ENCODE data around the gene EIF3K. TPM values are rescaled to one million over a fixed set of nuclear protein-coding genes. Genes with fewer than 3 reads are reported as not detected.

The EIF3K gene
- total RNA-seq, 4 donors from 2014 or later = 392 to 489 (median 414) TPM

DNA sequence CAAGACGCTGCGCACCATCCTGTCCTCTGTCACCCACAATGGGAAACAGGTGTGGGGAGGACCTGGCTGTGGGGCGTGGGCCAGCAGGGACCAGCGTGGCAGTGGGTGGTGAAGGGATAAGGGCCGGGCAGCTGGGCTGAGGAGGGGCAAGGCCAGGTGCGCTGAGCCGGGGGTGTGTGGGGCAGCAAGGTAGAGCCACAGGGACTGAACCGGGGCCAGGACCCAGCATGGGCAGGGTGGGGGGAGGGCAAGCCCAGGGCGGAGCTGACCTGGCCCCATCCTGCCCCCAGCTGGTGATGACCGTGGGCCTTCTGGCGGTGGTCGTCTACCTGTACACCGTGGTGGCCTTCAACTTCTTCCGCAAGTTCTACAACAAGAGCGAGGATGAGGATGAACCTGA is 38.9 kb upstream of the EIF3K start:
- Histone ChIP-seq H3K9me3 (no peaks in the 10 kb centered on the region), H3K4me1 (no peaks in the 10 kb centered on the region), H3K4me3 (no peak overlapping the region), H3K27ac (no peak overlapping the region), H3K27me3 (no peaks in the 10 kb centered on the region), H3K36me3 (no peaks in the 10 kb centered on the region)
- 100% methylated on average over 1 of the region's 15 CpGs; no CpG with 5 or more reads in 1 of the 2 donors for WGBS, 2 donors (ENCODE audit: low coverage in 1 of 2)
- TF ChIP-seq POLR2AphosphoS5 (IDR thresholded peaks at IDR 0.05) = no peak
- no peak for TF ChIP-seq POLR2A (IDR thresholded peaks at IDR 0.05)
- TF ChIP-seq EP300 (IDR thresholded peaks at IDR 0.05) = no peak
- TF ChIP-seq, protein P1, sequence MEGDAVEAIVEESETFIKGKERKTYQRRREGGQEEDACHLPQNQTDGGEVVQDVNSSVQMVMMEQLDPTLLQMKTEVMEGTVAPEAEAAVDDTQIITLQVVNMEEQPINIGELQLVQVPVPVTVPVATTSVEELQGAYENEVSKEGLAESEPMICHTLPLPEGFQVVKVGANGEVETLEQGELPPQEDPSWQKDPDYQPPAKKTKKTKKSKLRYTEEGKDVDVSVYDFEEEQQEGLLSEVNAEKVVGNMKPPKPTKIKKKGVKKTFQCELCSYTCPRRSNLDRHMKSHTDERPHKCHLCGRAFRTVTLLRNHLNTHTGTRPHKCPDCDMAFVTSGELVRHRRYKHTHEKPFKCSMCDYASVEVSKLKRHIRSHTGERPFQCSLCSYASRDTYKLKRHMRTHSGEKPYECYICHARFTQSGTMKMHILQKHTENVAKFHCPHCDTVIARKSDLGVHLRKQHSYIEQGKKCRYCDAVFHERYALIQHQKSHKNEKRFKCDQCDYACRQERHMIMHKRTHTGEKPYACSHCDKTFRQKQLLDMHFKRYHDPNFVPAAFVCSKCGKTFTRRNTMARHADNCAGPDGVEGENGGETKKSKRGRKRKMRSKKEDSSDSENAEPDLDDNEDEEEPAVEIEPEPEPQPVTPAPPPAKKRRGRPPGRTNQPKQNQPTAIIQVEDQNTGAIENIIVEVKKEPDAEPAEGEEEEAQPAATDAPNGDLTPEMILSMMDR (IDR thresholded peaks at IDR 0.05) = no peak
- no peak for ATAC-seq

DNA sequence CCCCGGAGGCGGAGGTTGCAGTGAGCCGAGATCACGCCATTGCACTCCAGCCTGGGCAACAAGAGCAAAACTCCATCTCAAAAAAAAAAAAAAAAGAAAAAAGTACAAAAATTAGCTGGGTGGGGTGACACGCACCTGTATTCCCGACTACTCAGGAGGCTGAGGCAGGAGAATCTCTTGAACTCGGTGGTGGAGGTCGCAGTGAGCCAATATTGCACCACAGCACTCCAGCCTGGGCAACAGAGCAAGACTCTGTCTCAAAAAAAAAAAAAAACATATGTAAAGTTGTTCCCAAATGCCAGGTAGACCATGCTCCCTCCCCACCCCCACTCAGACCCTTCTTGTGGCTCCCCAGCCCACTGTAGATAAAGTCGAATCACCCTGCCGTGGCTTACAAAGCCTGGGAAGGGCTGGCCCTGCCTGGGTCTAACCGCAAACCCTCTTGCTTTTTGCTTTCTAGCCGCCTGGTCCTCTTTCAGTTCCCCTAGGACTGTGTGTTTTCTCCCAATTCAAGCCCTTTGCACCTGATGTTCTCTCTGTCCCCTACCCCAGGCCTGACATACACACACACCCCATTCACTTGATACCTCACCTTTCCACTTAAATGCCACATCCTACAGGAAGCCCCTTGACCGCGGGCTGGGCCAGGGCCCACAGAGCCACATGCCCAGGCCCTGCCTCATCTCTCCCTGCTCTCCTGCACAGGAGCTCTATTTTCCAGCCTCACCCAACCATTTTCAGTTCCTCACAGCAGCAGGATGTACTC is 35.6 kb upstream of the EIF3K start:
- WGBS, 2 donors (ENCODE audit: low coverage in 1 of 2) = 67 to 87% methylated on average over 4 to 6 of the region's 14 CpGs
- no peaks in the 10 kb centered on the region for H3K9me3 ChIP-seq
- no peak for ATAC-seq

DNA sequence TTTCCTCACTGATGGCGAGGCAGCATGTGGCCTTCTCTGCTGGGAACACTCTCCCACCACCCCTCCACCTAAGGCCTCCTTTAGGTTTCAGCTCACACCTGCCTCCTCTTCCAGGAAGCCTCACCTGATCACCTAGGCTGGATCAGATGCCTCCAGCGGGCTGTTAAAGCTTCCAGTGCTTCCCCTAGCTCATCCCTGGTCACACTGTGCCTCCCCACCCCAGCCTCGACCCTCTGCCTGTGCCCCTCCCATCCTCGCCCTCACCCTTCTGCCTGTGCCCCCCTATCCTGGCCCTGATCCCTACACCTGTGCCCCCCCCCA is 35.0 kb upstream of the EIF3K start:
- Histone ChIP-seq H3K27ac (no peak overlapping the region), H3K4me1 (no peaks in the 10 kb centered on the region), H3K36me3 (no peaks in the 10 kb centered on the region), H3K4me3 (no peak overlapping the region), H3K27me3 (peaks cover under 1% of the 10 kb centered on the region), H3K9me3 (no peaks in the 10 kb centered on the region)
- no peak for ATAC-seq
- TF ChIP-seq, protein P1 (IDR thresholded peaks at IDR 0.05) = no peak
- TF ChIP-seq POLR2A (IDR thresholded peaks at IDR 0.05) = no peak
- no peak for TF ChIP-seq EP300 (IDR thresholded peaks at IDR 0.05)
- no peak for TF ChIP-seq POLR2AphosphoS5 (IDR thresholded peaks at IDR 0.05)
- 81 to 87% methylated on average over 3 to 4 of the region's 4 CpGs for WGBS, 2 donors (ENCODE audit: low coverage in 1 of 2)

More for the DNA sequence above, 35.6 kb upstream of the EIF3K start:
- H3K4me3 ChIP-seq = no peak overlapping the region
- TF ChIP-seq, protein P1 (IDR thresholded peaks at IDR 0.05) = no peak
- no peak for TF ChIP-seq POLR2A (IDR thresholded peaks at IDR 0.05)
- TF ChIP-seq POLR2AphosphoS5 (IDR thresholded peaks at IDR 0.05) = no peak
- no peak for TF ChIP-seq EP300 (IDR thresholded peaks at IDR 0.05)
- H3K27me3 ChIP-seq = no peaks in the 10 kb centered on the region
- no peaks in the 10 kb centered on the region for H3K4me1 ChIP-seq
- H3K27ac ChIP-seq = no peak overlapping the region
- no peaks in the 10 kb centered on the region for H3K36me3 ChIP-seq

DNA sequence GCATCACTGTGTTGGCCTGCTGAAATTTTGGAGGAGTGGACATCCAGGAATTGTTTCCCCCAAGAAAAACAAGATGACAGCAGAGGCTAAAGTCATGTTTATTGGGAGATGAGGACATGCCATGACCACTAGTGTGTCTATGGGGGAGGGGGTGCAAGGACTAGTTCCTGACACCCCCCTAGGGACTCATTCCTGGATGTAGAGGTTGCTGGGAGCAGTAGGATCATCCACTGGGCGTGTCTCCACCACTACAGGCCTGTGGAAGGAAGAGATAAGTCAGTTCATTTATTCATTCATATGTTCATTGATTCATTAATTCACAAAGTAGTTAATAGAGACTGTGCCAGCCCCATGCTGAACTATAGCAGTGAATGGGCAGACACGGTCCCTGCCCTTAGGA is 31.4 kb upstream of the EIF3K start:
- no peaks in the 10 kb centered on the region for H3K9me3 ChIP-seq
- H3K27me3 ChIP-seq = peaks cover 30% of the 10 kb centered on the region
- TF ChIP-seq POLR2AphosphoS5 (IDR thresholded peaks at IDR 0.05) = no peak
- TF ChIP-seq, protein P1 (IDR thresholded peaks at IDR 0.05) = no peak
- no peak for TF ChIP-seq POLR2A (IDR thresholded peaks at IDR 0.05)
- TF ChIP-seq EP300 (IDR thresholded peaks at IDR 0.05) = no peak
- WGBS, 2 donors (ENCODE audit: low coverage in 1 of 2) = 100% methylated on average over 1 to 2 of the region's 2 CpGs
- H3K27ac ChIP-seq = no peak overlapping the region
- no peak for ATAC-seq
- H3K4me1 ChIP-seq = no peaks in the 10 kb centered on the region
- H3K36me3 ChIP-seq = no peaks in the 10 kb centered on the region
- no peak overlapping the region for H3K4me3 ChIP-seq

DNA sequence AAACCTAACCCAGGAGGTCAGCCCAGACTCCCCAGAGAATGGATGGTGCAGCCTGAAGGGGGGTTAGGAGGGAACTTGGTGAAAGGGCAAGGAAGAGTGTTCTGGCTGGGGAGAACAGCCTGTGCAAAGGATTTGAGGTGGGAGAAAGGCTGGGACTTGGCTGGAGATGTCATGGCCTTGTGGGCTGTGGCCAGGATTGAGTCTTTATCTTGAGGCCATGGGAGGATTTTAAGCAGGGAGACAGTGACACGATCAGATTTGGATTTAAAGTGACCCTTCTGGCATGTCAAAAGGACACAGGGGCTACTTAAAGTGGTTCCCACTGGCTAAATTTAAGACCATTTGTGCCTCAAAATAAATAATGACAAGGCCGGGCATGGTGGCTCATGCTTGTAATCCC is 30.9 kb upstream of the EIF3K start:
- Histone ChIP-seq H3K9me3 (no peaks in the 10 kb centered on the region), H3K4me1 (no peaks in the 10 kb centered on the region), H3K36me3 (no peaks in the 10 kb centered on the region), H3K27ac (no peak overlapping the region), H3K4me3 (no peak overlapping the region), H3K27me3 (peaks cover 35% of the 10 kb centered on the region)
- ATAC-seq = no peak
- TF ChIP-seq POLR2AphosphoS5 (IDR thresholded peaks at IDR 0.05) (no peak), EP300 (IDR thresholded peaks at IDR 0.05) (no peak), POLR2A (IDR thresholded peaks at IDR 0.05) (no peak)
- TF ChIP-seq, protein P1 (IDR thresholded peaks at IDR 0.05) = no peak
- WGBS, 2 donors (ENCODE audit: low coverage in 1 of 2) = 20 to 83% methylated on average over 1 of the region's 2 CpGs
